Panc1 (cell line): ENCODE data around the gene ALDH1B1. TPM values are rescaled to one million over a fixed set of nuclear protein-coding genes. Genes with fewer than 3 reads are reported as not detected.

Source experiments
- ATAC-seq: fragments of 200-7000 bp; cut with Tn5 transposase; 2 replicates; pipeline ENCODE4 v1.9.1; 2020; ENCODE audit warnings: mild to moderate bottlenecking, moderate library complexity
- BruUV-seq: library from RNA; stranded (reverse); fragments of 400-500 nt; replicated peaks from 2 replicates; lab custom pipeline; 2021; lab: Mats Ljungman, UMichigan
- CTCF ChIA-PET: fragments of 300-600 bp; sonication (Branson Sonifier 250); formaldehyde crosslinking; loops from one replicate; lab custom pipeline; 2022; ENCODE audit warnings: antibody characterized with exemption; lab: Charles Lee
- POLR2A ChIA-PET: fragments of 300-600 bp; sonication (Branson Sonifier 250); formaldehyde crosslinking; loops from one replicate; lab custom pipeline; 2022; ENCODE audit warnings: antibody characterized with exemption; lab: Charles Lee
- DNase-seq: peaks from one replicate; pipeline ENCODE4 v3.0.0-alpha.2; 2010; ENCODE audit warnings: low read depth, low spot score
- H3K27ac ChIP-seq: 2 replicates; pipeline ENCODE4 v1.5.1; 2011; ENCODE audit warnings: mild to moderate bottlenecking, low read length, inconsistent platforms
- H3K27me3 ChIP-seq: fragments of 200-500 bp; sonication (Bioruptor generic); 2 replicates; pipeline ENCODE4 v1.6.0; 2014; ENCODE audit warnings: low read length, inconsistent platforms; ENCODE audit not compliant: control insufficient read depth, insufficient read depth
- H3K36me3 ChIP-seq: fragments of 200-500 bp; sonication (Bioruptor generic); 2 replicates; pipeline ENCODE4 v1.5.1; 2014; ENCODE audit warnings: inconsistent platforms, mild to moderate bottlenecking, low read length, moderate library complexity; ENCODE audit not compliant: control insufficient read depth, insufficient read depth
- H3K4me1 ChIP-seq: 2 replicates; pipeline ENCODE4 v1.5.1; 2011; ENCODE audit warnings: inconsistent platforms, mild to moderate bottlenecking, low read length, moderate library complexity; ENCODE audit not compliant: control insufficient read depth, insufficient read depth
- H3K4me3 ChIP-seq, 2 experiments: 2 replicates each; pipeline ENCODE4 v1.5.1; 2011 to 2012; ENCODE audit warnings: low read depth in 2 of 2, low read length in 2 of 2, mild to moderate bottlenecking in 2 of 2, inconsistent platforms in 1 of 2, moderate library complexity in 1 of 2
- H3K9me3 ChIP-seq: fragments of 200-500 bp; sonication (Bioruptor generic); 2 replicates; pipeline ENCODE4 v1.5.1; 2014; ENCODE audit warnings: low read depth, mild to moderate bottlenecking, inconsistent platforms, low read length, moderate library complexity; ENCODE audit not compliant: control insufficient read depth, insufficient read depth
- POLR2AphosphoS5 ChIP-seq: IDR thresholded peaks from 2 replicates; pipeline ENCODE4 v1.6.1; 2012; ENCODE audit warnings: mild to moderate bottlenecking, low read depth, low read length, moderate library complexity
- SIN3A ChIP-seq: IDR thresholded peaks from 2 replicates; pipeline ENCODE4 v1.6.1; 2012; ENCODE audit warnings: low read depth, mild to moderate bottlenecking, low read length, moderate library complexity, borderline replicate concordance; ENCODE audit not compliant: insufficient read depth
- TCF7L2 ChIP-seq: IDR thresholded peaks from 2 replicates; pipeline ENCODE4 v1.6.1; 2011; ENCODE audit warnings: mild to moderate bottlenecking, low read depth, low read length, inconsistent platforms
- in situ Hi-C: cut with HindIII; loops from 2 replicates; pipeline ENCODE4 v1.10.0; 2016; ENCODE audit warnings: low sequenced_read_pairs, low pct_unique_long_range_greater_than_20kb
- intact Hi-C: fragments of 100-400 bp; cut with micrococcal nuclease; formaldehyde crosslinking; loops from one replicate; pipeline ENCODE4 v1.10.0; 2022; ENCODE audit not compliant: unreplicated experiment
- total RNA-seq: library from RNA; stranded (reverse); gene quantifications from one replicate; pipeline ENCODE4 v1.2.1, GENCODE V29; 2021; ENCODE audit not compliant: unreplicated experiment
- TF ChIP-seq, protein P1 (sequence below), 2 experiments: IDR thresholded peaks; 2 replicates each; pipeline ENCODE4 v1.6.1; 2011 to 2012; ENCODE audit warnings: low read depth in 2 of 2, control low read depth in 1 of 2, low read length in 1 of 2, mild to moderate bottlenecking in 1 of 2, moderate library complexity in 1 of 2; ENCODE audit not compliant: insufficient read depth in 1 of 2
- TF ChIP-seq, protein P2 (sequence below): fragments of 450-650 bp; IDR thresholded peaks from 2 replicates; pipeline ENCODE4 v1.5.1; 2017; ENCODE audit warnings: mild to moderate bottlenecking

Gene ALDH1B1
- total RNA-seq, 1 experiment from 2014 or later = 34.2 TPM

DNA sequence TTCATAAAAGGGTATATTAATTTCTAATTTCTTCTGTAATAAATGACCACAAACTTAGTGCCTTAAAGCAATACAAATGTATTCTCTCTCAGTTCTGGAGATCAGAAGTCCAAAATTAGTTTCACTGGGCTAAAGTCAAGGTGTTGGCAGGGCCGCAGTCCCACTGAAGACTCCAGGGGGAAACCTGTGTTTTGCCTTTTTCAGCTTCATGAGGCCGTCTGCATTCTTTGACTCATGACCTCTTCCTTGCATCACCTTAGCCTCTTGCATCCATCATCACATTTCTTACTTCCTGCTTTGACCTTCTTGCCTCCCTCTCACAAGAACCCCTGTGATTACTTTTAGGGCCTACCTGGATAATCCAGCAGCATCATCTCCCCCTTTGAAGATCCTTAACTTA lies 42.0 kb upstream of the ALDH1B1 start:
- Histone ChIP-seq H3K9me3 (no peaks in the 10 kb centered on the region), H3K36me3 (no peaks in the 10 kb centered on the region), H3K4me3 (no peak overlapping the region), H3K4me1 (no peaks in the 10 kb centered on the region), H3K27ac (no peak overlapping the region), H3K27me3 (no peaks in the 10 kb centered on the region)
- TF ChIP-seq, protein P1, sequence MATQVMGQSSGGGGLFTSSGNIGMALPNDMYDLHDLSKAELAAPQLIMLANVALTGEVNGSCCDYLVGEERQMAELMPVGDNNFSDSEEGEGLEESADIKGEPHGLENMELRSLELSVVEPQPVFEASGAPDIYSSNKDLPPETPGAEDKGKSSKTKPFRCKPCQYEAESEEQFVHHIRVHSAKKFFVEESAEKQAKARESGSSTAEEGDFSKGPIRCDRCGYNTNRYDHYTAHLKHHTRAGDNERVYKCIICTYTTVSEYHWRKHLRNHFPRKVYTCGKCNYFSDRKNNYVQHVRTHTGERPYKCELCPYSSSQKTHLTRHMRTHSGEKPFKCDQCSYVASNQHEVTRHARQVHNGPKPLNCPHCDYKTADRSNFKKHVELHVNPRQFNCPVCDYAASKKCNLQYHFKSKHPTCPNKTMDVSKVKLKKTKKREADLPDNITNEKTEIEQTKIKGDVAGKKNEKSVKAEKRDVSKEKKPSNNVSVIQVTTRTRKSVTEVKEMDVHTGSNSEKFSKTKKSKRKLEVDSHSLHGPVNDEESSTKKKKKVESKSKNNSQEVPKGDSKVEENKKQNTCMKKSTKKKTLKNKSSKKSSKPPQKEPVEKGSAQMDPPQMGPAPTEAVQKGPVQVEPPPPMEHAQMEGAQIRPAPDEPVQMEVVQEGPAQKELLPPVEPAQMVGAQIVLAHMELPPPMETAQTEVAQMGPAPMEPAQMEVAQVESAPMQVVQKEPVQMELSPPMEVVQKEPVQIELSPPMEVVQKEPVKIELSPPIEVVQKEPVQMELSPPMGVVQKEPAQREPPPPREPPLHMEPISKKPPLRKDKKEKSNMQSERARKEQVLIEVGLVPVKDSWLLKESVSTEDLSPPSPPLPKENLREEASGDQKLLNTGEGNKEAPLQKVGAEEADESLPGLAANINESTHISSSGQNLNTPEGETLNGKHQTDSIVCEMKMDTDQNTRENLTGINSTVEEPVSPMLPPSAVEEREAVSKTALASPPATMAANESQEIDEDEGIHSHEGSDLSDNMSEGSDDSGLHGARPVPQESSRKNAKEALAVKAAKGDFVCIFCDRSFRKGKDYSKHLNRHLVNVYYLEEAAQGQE (IDR thresholded peaks at IDR 0.05; ENCODE audit: insufficient read depth in 1 of 2, low read depth in 2 of 2, low read length in 1 of 2) = no peak
- TF ChIP-seq, protein P2, sequence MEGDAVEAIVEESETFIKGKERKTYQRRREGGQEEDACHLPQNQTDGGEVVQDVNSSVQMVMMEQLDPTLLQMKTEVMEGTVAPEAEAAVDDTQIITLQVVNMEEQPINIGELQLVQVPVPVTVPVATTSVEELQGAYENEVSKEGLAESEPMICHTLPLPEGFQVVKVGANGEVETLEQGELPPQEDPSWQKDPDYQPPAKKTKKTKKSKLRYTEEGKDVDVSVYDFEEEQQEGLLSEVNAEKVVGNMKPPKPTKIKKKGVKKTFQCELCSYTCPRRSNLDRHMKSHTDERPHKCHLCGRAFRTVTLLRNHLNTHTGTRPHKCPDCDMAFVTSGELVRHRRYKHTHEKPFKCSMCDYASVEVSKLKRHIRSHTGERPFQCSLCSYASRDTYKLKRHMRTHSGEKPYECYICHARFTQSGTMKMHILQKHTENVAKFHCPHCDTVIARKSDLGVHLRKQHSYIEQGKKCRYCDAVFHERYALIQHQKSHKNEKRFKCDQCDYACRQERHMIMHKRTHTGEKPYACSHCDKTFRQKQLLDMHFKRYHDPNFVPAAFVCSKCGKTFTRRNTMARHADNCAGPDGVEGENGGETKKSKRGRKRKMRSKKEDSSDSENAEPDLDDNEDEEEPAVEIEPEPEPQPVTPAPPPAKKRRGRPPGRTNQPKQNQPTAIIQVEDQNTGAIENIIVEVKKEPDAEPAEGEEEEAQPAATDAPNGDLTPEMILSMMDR = no peak
- TF ChIP-seq SIN3A = no peak
- TF ChIP-seq POLR2AphosphoS5 = no peak
- TF ChIP-seq TCF7L2 = no peak
- ChIA-PET CTCF (interaction anchor here (0.5 kb wide), 1 partner anchor 435 kb away, joined by 3 read pairs; no protein-coding TSS in a partner anchor), POLR2A (no interaction called here)
- no peak for ATAC-seq
- intact Hi-C loops (loop anchor here (10.0 kb wide), 1 partner anchor 256 kb away; no protein-coding TSS in a partner anchor), in situ Hi-C loops (no loop called here)
- DNase-seq = no peak
- no TSS peak for BruUV-seq

DNA sequence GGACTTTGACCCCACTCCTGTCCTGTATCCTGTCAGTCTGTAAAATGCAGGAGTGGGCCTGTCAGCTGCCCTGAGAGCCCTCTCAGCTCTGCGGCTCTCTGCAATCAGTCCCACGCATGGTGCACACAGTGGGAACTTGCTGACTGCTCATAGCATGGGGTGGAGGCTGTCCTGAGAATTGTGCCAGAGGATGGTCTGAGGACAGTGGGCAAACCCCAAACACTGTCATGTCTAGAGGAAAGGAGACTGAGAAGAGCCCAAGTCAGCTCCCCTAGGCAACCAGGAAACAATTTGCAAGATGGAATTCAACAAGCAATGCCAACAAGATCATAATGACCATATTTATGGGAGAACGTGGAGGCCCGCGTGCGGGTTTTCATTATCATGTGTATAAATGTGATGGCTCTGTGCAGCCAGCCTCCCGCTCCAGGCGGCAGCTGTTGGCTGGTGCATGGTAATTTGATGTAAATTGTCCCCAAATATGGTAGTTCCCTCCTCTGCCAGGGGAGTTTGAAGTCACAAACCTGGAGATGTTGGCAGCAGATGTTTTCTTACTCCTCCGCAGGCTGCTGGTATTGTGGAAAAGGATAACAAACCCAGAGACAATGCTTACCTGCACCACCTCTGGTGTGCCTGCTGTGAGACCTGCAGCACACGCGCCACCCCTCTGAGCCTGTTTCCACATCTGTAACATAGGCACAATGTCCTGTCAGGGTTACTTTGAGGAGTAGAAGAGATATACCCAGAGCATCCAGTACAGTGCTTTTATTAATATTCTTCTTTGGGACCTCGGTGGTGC lies 39.8 kb upstream of the ALDH1B1 start:
- CTCF ChIA-PET = interaction anchor here (0.8 kb wide), 1 partner anchor 18 kb away, joined by 5 read pairs; no protein-coding TSS in a partner anchor
- H3K9me3 ChIP-seq = no peaks in the 10 kb centered on the region
- DNase-seq (no peak), ATAC-seq (no peak)
- H3K4me1 ChIP-seq = no peaks in the 10 kb centered on the region
- intact Hi-C loops (loop anchor here (10.0 kb wide), 1 partner anchor 258 kb away; no protein-coding TSS in a partner anchor), in situ Hi-C loops (no loop called here)
- no peak overlapping the region for H3K4me3 ChIP-seq
- BruUV-seq = no TSS peak
- no peaks in the 10 kb centered on the region for H3K36me3 ChIP-seq
- no peak overlapping the region for H3K27ac ChIP-seq
- POLR2A ChIA-PET = no interaction called here
- TF ChIP-seq POLR2AphosphoS5 (no peak), TCF7L2 (no peak), SIN3A (no peak)
- TF ChIP-seq, protein P1 (IDR thresholded peaks at IDR 0.05; ENCODE audit: insufficient read depth in 1 of 2, low read depth in 2 of 2, low read length in 1 of 2) = no peak
- TF ChIP-seq, protein P2 = no peak
- H3K27me3 ChIP-seq = no peaks in the 10 kb centered on the region
